AG04449 (cell line): ENCODE measurements around the gene HDGFL2.

Experiments used
- CTCF ChIA-PET: fragments of 350-600 bp; formaldehyde crosslinking; extraction: SDS; loops from one replicate; lab custom pipeline; 2021; ENCODE audit warnings: antibody characterized with exemption; lab: Yijun Ruan, JAX
- POLR2A ChIA-PET: fragments of 400-600, 350-600 bp; formaldehyde crosslinking; extraction: SDS; loops from one replicate; lab custom pipeline; 2020; ENCODE audit warnings: antibody characterized with exemption, inconsistent platforms; lab: Yijun Ruan, JAX
- DNase-seq: peaks from one replicate; pipeline ENCODE4 v3.0.0-alpha.2; 2010; ENCODE audit warnings: low read depth, low spot score
- H3K4me3 ChIP-seq: 2 replicates; pipeline ENCODE4 v1.5.1; 2011; ENCODE audit warnings: low read depth, mild to moderate bottlenecking, control low read depth, low read length
- TF ChIP-seq, protein P1 (sequence below): IDR thresholded peaks from one replicate; pipeline ENCODE4 v1.5.1; 2011; ENCODE audit warnings: mild to moderate bottlenecking, moderate library complexity, low read length, control low read depth, inconsistent platforms; ENCODE audit not compliant: insufficient read depth; ENCODE audit errors: missing control alignments

The HDGFL2 gene

DNA sequence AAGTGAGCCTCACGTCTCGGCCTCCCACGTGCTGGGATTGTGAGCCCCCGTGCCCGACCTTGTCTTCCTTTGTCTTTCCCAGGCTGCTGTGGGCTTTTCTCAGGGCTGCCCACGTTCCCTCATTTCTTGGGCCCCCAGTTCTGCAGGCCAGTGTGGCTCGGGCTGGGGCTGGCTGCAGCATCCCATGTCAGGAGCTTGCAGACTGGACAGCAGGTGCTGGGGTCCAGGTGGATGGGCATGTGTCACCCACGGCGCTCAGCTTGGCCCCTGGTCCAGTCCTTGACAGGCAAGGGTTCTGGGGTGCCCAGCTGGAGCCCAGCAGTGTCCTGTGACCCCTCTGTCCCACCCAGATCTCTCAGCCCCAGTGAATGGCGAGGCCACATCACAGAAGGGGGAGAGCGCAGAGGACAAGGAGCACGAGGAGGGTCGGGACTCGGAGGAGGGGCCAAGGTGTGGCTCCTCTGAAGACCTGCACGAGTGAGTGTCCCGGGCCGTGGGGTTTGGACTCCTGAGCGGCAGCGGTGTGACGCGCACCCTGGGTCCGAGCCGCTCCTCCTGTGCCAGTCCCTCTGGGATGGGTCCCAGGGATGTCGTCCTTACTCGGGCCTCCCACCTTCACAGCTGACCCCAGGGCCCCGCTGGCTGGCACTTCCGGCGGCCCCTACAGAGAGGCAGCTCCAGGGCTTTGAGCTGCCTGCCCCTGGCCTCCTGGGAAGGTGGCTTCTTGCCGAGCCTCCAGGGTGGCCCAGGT lies 28.9 kb downstream of the HDGFL2 start:
- POLR2A ChIA-PET: no interaction called here
- H3K4me3 ChIP-seq: no peak overlapping the region
- TF ChIP-seq, protein P1, sequence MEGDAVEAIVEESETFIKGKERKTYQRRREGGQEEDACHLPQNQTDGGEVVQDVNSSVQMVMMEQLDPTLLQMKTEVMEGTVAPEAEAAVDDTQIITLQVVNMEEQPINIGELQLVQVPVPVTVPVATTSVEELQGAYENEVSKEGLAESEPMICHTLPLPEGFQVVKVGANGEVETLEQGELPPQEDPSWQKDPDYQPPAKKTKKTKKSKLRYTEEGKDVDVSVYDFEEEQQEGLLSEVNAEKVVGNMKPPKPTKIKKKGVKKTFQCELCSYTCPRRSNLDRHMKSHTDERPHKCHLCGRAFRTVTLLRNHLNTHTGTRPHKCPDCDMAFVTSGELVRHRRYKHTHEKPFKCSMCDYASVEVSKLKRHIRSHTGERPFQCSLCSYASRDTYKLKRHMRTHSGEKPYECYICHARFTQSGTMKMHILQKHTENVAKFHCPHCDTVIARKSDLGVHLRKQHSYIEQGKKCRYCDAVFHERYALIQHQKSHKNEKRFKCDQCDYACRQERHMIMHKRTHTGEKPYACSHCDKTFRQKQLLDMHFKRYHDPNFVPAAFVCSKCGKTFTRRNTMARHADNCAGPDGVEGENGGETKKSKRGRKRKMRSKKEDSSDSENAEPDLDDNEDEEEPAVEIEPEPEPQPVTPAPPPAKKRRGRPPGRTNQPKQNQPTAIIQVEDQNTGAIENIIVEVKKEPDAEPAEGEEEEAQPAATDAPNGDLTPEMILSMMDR: no peak
- CTCF ChIA-PET: interaction anchor here (0.7 kb wide), 1 partner anchor 114 kb away, joined by 3 read pairs; no protein-coding TSS in a partner anchor
- no peak for DNase-seq

DNA sequence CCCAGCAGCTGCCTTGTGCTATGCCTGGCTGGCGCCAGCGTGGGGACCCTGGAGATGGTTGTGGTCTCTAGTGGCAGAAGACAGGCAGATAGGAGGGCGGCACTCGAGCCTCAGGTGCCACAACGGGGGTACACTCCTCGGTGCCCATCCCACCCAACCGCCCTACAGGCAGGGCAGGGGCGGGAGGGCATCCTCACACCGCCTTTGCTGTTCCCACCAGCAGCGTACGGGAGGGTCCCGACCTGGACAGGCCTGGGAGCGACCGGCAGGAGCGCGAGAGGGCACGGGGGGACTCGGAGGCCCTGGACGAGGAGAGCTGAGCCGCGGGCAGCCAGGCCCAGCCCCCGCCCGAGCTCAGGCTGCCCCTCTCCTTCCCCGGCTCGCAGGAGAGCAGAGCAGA lies 29.6 kb downstream of the HDGFL2 start:
- ChIA-PET POLR2A (no interaction called here), CTCF (no interaction called here)
- no peak for DNase-seq
- H3K4me3 ChIP-seq: no peak overlapping the region
- TF ChIP-seq, protein P1: no peak

DNA sequence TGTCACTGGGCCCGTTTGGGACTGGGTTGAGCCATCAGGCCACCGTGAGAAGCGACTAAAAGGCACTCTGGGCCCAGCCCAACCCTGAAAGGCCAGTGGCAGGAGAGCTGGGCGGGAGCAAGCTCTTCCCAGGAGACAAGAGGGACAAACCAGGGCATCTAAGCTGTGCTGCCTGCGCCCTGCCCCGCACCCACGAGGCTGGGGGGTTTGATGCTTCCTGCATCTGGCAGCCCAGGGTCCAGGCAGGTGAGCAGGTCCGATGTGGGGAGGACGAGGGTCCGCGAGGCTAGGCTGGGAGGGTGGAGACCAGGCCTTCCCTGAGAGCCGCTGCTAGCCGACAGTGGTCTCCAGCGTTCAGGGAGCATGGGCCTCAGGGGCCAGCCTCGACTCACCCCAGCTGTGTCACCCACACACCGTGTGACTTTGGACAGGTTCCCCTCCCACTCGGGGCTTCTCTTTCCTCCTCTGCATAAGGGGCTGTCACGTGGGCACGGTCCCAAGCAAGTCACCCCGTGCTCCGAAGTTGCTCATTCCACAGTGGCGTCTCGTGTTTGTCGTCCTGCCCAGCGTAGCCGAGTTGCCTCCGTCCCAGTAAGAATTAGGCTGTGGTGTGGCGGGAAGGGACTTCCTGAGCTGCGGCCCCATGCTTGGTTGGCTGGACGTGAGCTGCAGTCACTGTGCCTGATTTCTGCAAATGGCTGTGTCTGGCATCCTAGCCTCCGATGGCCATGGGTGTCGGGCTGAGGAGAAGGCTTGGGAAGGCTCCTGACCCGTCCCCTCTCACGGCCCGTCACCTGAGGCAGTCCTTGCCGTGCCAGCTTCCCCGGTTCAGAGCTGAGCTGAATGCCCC lies 30.4 kb downstream of the HDGFL2 start:
- TF ChIP-seq, protein P1: no peak
- no peak overlapping the region for H3K4me3 ChIP-seq
- no peak for DNase-seq
- ChIA-PET POLR2A (no interaction called here), CTCF (no interaction called here)

DNA sequence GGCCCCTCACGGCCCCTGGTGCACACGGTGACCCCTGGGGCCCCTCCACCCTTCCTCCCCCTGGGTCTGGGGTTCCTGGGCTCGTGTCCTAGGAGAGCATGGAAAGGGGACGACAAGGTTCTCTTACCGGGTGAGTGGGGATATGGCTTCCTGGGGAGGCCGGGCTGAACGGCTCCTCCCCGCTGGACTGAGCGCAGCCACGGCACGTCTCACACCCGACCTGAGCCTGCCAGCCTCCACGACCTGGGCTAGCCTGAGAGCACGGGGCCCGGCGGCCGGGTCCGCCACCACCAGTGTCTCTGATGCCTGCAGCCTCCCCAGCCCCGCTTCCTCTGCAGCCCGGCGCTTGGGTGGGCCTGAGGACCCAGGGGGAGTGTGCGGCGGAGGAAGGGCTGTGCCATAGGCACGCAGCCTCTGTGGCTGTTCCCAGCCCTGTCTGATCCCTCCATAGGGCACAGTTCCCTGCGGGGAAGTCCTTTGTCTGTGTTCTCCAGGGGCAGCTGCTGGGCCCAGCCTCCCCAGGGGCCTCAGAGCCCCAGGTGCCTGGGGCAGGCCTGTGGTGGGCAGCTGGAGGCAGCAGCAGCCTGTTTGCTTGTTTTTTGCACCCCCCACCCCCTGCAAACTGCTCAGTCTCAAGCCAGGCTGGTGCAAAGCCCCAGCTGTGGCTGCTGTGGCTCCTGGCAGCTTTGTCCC lies 31.2 kb downstream of the HDGFL2 start:
- TF ChIP-seq, protein P1: no peak
- POLR2A ChIA-PET: no interaction called here
- CTCF ChIA-PET: no interaction called here
- no peak for DNase-seq
- no peak overlapping the region for H3K4me3 ChIP-seq

DNA sequence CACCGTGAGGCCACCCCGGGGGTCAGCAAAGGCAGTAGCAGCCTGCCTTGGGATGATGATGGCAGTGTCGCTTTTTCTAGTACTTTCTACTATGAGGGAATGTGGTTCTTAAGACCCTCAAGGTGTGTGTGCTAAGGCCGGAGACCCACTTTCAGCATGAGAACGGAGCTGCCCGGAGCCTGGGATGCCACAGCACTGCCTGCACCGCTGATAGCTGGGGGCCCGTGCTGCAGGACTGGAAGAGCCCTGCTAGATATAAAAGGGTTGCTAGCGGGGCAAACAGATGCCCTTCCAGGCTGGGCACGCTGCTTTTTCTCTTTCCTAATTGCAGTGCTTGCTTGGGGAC lies 31.7 kb downstream of the HDGFL2 start:
- ChIA-PET CTCF (interaction anchor here (0.6 kb wide), 1 partner anchor 21 kb away, joined by 4 read pairs; no protein-coding TSS in a partner anchor), POLR2A (no interaction called here)
- TF ChIP-seq, protein P1: no peak
- no peak for DNase-seq
- H3K4me3 ChIP-seq: no peak overlapping the region

DNA sequence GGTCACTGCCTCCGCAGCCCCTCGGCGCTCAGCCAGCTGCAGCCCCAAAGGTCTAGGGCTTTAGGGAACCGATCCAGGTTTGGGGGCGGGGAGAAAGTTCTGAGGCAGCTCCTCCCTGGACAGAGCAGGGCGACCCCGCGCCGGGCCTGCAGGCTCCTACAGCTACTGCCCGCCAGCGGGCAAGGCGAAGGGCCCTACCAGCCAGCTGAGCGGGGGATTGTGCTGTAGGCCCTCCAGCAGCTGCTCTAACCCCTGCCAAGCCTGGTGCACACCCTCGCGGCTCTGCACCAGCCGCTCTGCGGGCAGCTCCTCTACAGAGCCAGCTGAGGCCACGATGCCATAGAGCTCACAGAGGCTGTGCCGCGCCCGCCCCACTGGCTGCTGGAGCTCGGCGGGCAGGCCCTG lies 32.2 kb downstream of the HDGFL2 start:
- POLR2A ChIA-PET: no interaction called here
- DNase-seq: no peak
- CTCF ChIA-PET: interaction anchor here (0.6 kb wide), 1 partner anchor 21 kb away, joined by 4 read pairs; no protein-coding TSS in a partner anchor
- TF ChIP-seq, protein P1: no peak
- no peak overlapping the region for H3K4me3 ChIP-seq
